IPS DF 4.7 (cell line): ENCODE measurements around the gene DRGX.

Experiments used
- DNase-seq: peaks from one replicate; pipeline ENCODE4 v3.0.0-alpha.2; 2013; ENCODE audit warnings: low spot score; ENCODE audit errors: extremely low read depth

Gene DRGX

DNA sequence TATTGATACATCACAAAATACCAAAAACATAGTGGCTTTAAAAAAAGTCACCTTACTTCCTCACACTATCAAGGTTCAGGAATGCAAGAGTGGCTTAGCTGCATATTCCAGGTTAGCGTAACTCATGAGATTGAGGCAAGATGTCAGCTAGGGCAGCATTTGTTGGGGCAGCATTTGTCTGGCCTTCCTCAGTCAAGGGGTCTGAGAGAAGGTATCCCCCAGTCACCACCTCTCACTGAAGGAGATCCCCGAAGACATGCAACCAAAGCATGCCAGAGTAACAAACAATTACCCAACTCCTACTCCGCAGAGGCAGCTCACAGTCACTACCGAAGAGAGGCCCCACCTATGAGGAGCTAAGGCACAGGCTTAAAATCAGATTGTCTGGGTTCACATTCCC lies 48.5 kb downstream of the DRGX start:
- DNase-seq = no peak

DNA sequence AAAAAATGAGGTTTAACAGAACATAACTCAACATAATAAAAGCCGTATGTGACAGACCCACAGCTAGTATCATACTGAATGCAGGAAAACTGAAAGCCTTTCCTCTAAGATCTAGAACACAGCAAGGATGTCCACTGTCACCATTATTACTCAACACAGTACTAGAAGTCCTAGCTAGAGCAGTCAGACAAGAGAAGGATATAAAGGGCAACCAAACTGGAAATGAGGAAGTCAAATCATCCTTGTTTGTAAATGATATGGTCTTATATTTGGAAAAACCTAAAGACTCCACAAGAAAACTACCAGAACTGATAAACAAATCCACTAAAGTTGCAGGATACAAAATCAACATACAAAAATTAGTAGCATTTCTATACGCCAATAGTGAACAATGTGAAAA lies 51.0 kb downstream of the DRGX start:
- no peak for DNase-seq

DNA sequence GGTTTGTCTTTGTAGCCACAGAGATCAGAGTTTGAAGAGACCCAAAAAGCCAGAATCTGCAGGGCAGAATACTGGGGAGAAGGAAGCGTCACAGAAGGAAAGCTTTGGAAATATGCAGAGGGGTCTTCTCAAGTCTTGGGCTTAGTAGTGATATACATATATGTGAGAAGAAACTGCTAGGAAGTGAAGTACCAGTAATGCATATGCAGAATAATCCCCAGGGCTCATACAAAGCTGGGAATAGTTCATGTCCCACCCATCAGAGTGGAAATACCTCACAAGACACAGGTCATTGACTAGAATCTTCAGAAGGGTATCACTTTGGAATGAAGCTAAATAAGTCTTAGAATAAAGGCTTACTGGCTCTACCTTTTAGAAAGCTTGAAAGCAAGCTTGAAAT lies 57.3 kb downstream of the DRGX start:
- no peak for DNase-seq

DNA sequence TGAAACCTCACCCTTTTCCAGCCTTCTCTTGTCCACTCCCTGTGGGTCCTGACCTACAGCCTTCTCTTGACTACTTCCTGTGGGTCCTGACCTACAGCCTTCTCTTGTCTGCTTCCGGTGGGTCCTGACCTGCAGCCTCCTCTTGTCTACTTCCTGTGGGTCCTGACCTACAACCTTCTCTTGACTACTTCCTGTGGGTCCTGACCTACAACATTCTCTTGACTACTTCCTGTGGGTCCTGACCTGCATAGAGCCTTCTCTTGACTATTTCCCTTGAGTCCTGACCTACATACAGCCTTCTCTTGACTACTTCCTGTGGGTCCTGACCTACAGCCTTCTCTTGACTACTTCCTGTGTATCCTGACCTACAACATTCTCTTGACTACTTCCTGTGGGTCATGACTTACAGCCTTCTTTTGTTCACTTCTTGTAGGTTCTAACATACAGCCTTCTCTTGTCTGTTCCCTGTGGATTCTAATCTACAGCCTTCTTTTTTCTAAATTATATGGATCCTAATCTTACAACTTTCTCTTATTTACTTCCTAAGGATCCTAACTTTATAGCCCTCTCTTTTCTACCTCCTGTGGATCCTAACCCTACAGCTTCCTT lies 60.4 kb downstream of the DRGX start:
- no peak for DNase-seq

DNA sequence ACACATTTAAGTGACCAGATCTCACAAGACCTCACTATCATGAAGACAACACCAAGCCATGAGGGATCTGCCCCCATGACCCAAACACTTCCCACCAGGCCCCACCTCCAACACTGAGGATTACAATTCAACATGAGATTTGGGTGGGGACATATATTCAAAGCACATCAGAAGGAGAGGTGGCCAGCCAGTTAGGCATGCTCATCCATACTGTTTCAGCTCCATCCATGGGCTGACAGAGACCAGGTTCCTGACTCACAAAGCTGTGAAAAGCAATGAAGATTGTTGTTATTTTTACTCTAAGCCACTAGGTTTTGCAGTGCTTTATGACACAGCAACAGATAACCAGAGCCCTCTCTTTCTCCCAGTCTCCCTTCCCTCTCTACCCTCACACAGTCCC lies 60.9 kb downstream of the DRGX start:
- no peak for DNase-seq

DNA sequence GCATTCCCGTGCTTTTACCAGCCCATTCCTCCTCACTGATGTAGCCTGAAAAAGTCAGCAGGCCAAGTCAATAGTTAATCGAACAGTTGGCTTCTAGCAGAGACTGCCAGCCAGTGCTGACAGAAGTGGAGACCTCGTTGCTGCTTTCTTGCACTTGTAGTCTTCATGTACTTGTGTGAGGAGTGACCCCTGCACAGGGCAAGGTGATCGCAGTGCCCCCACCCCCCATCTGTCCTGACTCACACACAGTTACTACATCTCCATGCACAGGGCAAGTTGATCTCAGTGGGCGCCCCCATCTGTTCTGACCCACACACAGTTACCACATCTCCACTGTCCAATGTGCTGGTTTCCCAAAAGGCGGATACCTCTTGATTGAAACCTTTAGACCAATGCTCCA lies 62.7 kb downstream of the DRGX start:
- DNase-seq = no peak

DNA sequence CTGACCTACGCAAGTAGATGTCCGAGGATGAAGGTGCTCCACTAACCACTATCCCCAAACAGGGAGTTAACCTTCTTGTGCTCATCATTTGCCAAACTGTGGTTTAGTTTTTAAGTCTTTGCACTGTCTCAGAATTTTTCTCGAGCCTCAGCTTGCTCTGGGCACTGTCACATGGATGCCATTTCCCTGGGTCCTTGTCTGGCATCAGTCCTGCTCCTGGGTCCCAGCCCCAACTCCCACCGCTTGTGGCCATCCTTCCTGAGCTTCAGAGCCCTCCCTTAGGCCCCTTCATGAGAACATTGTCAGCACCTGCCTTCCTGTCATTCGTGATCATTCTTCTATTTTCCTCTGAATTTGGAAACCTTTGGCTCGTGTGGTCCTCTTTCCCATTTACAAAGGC lies 63.1 kb downstream of the DRGX start:
- no peak for DNase-seq

DNA sequence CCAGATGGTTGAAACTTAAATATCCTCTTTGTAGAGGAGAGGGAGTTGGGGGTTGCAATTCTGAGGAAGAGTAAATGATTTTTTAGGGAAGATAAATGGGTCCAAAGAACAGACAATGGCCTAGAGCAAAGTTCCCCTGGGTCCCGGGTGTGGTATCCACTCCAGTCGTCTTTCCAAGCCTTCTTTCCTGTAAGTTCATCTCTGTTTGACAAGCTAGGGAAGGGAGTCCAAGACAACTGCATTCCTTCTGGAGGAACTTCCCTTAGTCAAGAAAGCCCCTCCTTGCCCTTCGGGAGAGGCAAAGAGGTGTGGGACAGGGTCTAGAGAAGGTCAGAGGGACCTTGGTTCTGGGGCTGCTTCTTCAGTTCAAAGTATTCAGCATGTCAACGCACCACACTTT lies 63.6 kb downstream of the DRGX start:
- no peak for DNase-seq

DNA sequence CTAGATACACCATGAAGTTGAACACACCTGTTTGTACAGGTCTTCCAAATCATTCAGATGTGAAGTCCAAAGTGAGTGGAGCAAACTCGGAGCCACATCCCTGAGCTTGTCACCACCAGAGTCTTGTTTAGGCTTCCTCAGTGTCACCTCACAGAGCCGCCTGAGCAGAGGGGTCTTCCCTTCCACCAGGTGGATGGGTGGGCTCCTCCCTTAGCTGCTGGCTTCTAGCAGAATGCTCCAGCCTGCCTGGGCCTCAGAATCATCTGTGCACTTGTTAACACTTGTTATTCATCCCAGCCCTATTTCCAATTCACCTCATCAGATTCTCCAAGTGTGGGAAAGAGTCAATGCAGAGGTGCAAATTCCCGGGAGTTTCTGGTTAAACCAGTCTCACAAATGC lies 64.5 kb downstream of the DRGX start:
- no peak for DNase-seq

DNA sequence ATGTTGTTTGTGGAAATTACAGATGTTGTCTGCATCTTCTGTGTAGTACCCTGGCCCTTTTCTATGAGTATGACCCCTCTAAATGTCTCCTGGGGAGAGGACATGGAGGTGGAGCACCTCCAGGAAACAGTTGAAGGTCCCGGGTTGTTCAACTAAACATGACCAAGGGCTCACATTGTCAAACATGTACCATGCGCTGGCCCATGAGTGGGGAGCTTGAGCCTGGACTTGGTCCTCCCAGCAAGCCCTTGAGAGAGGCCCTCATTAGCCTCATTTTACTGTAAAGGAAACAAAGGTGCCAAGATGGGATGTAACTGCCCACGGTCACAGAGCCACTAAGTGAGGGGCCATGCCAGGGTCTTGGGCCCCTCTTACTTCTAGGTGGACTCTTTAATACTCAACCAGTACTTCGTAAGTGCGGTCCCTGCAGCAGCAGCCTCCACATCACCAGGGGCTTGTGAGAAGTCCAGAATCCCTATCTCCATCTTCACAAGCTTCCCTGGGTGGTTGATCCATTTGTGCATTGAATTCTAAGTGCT lies 65.7 kb downstream of the DRGX start:
- DNase-seq = no peak

DNA sequence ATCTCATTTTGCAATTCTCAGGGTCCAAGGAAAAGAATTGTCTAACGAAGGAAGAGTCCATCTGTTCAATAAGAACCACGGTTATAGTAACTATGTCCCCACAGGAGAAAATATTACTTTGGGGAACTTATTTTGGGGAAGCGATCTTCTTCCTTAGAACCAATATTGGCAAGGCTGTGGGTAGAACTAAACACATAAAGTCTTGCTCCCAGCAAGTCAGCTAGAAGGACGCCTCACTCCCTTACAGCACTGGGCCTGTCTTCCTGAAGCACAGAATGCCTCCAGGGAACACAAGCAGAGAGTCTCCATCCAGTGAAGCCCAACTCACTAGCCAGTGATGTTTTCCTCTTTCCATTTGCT lies 66.8 kb downstream of the DRGX start:
- no peak for DNase-seq

DNA sequence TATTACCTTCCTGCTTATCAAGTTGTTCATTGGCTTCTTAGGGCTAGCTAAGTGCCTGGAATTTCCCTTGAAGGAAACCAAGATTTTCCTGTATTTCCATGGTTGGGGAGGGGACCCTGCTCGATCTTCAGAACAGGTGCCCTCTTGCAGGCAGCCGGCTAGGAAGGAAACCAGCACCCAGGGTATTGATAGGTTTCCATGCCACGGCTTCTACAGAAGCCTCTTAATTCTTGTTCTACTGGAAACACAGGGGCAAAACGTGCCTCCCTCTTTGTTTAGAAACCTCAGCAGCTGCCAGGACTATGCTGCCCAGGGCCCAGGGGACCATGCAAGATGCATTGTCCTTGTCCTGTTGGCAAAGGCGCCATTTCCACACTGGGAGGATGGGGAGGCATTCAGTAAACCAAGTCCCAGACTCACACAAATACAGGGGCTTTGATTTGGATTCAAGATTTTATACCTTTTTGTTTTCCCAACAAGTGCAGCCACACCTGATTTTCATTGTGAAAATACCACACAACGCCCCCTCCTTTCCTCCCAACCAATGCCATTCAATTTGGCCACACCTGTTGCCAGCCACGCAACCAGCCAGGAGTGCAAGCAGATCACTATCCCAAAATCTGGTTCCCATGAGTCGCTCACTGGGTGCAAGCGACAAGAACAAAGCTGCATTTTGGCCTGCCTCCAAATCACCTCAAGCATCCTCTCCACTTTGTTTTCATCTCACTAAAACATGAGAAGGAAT lies 67.3 kb downstream of the DRGX start:
- DNase-seq = no peak

DNA sequence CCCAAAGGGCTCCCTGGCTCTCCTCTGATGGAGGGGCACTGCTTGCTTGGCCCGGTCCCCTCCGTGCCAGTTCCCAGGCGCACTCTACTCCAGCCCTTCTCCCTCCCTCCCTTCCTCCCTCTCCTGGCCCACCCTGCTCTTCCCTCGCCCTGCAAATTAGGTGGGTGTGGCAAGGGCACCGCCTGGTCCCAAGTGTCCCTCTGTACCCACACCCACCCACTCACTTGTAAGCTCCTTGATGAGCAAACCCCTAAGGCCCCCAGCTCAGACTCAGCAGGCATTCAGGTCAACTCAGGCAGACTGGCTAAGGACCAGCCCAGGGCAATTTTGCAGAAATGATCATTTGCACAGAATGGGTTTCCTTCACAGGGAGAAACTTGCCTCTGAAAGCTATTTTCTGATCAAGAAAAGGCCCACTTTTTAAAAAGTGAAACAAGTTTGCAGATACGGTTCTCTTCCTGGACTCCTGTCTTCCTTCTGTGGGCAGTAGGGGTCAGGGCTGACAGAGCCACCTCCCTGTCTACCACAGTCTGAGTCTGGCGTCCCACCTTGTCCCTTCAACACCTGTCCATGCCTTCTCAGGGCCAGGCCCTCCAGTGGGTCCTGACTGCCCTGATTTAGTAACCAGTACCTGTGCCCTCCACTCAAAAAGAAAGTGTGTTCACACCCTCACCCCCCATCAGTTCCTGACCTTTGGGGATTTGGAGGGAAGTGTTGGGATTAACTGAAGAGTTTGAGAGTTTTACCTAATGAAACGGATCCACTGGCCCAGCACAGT lies 68.7 kb downstream of the DRGX start:
- DNase-seq = no peak

DNA sequence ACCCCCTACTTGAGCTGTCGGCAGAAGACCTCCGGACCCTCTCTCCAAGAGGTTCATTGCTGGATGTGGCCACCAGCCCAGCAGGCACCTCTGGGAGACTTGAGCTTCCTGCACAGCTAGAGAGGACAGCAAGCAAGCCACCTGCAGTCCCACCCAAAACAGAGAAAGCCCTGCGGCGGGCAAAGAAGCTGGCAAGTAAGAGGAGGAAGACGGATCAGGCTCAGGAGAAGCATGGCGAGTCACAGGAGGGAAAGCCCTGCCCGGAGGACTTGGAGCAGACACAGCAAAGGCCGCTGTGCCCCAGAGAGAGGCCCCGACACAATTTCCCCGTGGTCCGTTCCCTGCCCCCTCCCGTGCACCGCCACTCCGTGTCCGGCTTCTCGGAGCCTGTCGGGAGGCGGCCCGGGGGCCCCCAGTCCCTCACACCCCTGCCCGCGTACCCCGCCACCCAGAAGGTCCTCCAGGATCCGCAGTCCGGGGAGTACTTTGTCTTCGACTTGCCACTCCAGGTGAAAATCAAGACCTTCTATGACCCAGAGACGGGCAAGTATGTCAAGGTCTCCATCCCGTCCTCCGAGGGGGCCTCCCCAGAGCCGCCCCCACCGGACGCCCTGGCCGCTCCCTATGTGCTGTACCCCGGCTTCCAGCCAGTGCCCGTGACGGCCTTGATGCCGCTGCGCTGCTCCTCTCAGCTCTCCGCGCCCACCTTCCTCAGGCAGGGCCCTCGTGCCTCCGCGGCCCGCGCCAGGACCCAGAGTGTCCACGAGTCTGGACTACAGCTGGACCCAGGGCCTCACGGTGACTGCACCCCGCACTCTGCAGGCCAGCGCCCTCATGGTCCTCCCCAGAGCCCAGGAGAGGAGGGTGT lies 69.7 kb downstream of the DRGX start:
- DNase-seq = no peak

DNA sequence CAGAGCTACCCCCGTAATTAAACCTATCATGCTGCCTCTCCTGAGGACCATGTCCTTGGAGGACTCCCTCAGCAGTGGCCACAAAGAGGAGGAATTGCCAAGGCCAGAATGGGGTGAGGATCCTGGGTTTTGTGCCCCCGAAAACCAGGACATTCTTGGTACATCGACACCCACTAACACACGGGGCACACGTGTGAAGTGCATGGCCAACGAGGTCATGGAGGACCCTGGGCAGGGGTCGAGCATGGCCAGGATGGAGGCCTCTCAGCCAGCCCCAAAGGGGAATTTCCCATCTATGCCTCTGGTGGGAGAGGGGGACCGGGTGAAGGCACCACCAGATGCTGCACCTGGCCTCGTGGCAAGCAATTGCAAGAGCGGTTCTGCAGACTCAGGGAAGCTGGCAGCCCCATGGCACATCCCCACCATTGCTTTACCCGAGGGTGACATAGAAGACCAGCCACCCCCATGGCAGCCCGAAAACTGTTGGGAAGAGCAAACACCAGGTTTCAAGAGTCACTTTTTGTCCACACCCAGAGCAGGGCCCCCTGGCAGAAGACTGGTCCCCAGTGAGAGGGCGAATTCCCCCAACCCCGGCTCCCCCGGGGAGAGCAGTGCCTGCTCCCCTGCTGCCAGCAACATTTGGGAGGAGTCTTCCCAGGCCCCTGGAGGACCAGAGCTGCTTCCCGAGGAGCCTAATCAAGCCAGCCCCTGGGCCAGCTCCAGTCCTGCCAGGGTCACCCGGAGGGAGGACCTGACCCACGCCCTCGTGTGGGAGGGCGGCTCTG lies 70.6 kb downstream of the DRGX start:
- DNase-seq = no peak

DNA sequence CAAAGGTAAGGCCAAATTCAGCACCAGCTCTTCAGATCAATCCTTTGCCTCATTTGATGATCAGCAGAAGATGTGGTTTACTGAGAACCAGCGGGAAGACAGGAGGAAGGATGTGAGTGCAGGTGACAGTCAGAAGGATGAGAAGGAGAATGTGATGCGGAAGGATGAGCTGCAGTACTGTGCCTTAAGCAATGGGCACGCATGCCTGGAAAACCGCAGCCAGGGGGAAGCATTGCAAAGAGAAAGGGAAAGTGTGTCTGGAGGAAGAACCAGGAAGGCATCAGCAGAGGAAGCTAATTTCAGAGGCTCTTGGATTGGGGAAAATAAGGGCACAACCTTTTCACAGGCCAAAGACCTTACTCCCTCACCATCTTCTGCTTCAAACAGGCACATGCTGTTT lies 71.2 kb downstream of the DRGX start:
- DNase-seq = no peak

DNA sequence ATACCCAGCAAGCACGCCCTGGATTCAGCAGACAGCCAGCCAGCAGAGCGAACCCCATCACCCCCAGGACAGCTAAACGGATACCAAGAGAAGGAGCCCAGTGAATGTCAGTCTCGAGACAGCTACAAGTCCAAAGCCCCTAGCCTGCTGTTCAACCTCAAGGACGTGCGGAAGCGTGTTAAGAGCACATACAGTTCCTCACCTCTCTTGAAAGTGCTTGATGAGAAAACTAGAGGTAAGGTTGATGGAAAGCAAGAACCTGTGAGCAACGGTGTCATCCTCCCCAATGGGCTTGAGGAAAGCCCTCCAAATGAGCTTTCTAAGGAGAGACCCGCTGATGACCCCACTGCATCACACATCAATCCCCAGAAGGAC lies 72.0 kb downstream of the DRGX start:
- no peak for DNase-seq

DNA sequence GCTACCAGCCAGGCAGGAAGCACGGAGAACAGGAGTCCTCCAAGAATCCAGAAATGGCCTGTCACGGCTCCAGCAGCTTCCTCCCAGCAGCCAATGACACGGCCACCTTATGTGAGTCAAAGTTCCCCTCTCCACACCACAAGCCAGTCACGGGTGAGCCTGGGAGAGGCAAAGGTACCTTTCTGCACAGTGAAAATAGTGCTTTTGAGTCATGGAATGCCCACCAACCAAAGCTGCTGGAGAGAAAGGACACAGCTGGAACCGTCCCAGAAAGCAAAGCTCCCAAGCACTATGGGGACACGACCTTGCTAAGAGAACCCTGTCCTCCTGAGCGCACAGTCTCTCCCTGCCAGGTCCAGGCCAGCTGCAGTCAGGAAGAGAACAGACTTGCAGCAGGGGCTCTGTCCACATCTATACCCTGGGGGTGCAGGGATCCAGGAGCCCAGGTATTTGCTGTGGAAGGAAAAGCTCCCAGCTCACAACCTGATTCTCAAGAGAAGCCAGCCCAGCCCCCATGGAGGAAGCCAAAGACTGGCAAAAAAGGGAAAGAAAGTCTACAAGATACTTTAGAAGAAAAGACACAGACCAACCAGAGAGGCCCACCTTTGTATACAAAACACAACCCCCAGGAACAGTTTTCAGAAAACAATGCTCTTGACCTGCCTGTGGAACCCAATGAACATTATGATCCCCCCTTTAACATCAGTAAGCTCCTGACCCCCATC lies 72.6 kb downstream of the DRGX start:
- no peak for DNase-seq

DNA sequence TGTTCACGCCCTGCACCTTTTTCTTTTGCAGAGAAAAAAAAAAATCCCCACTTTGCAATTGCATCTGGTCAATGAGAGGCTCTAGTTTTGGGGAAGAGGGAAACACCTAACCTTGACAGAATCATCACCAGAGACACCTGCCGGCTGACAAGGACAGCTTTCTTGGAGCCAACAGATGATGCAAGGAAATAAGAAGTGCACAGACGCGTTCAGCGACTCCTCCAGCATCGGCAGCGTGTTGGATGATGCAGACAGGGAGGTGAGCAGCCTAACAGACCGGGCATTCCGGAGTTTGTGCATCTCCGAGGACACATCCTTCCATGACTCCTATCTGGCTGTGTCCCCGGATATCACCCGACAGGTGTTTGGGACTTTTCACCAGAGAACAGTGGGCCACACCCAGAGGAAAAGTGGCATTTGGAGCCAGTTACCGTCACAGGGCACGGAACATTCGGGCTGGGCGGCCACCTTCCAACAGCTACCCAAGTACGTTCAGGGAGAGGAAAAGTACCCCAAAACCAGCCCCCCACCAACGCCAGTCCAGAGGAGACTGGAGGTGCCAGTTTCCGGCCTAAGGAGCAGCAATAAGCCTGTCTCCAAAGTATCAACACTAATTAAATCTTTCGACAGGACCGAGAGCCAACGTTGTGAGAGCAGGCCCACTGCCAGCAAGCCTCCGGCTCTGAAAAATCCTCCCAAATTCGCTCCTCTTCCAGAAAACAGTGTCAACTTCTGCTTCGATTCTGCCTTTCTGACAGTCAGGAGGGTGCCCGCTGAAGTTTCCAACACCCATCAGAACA lies 73.3 kb downstream of the DRGX start:
- no peak for DNase-seq
